Naive thymus-derived CD4-positive, alpha-beta T cell (primary cell): Measurements from ENCODE around the gene PTPRM. TPM values are rescaled to one million over a fixed set of nuclear protein-coding genes. Genes with fewer than 3 reads are reported as not detected.

Experiments used
- ATAC-seq: fragments of 150-1000 bp; cut with Tn5 transposase; 2 replicates; pipeline ENCODE4 v1.10.0; 2021; ENCODE audit warnings: mild to moderate bottlenecking, moderate library complexity
- CTCF ChIA-PET: fragments of 350-600 bp; sonication (Branson Sonifier 250); formaldehyde crosslinking; loops from one replicate; lab custom pipeline; 2021; ENCODE audit warnings: antibody characterized with exemption; lab: Charles Lee
- POLR2A ChIA-PET: fragments of 350-600 bp; sonication (Branson Sonifier 250); formaldehyde crosslinking; loops from one replicate; lab custom pipeline; 2021; ENCODE audit warnings: antibody characterized with exemption, inconsistent platforms; lab: Charles Lee
- DNase-seq, 9 donors: peaks; one replicate each; pipeline versions ENCODE4 v3.0.0 to v3.0.0-alpha.2; 2020 to 2022; ENCODE audit warnings: mixed read lengths in 1 of 9
- H3K27ac ChIP-seq: one replicate; pipeline ENCODE4 v1.7.0; 2013; ENCODE audit warnings: mild to moderate bottlenecking, low read depth, low read length, moderate library complexity
- H3K27me3 ChIP-seq, 2 donors: one replicate each; pipeline ENCODE4 v1.7.0; 2013; ENCODE audit warnings: low read length in 2 of 2, mild to moderate bottlenecking in 2 of 2, moderate library complexity in 2 of 2; ENCODE audit not compliant: control insufficient read depth in 2 of 2, insufficient read depth in 2 of 2
- H3K36me3 ChIP-seq, 3 experiments: 1 replicate in 2 of 3; 2 replicates in 1 of 3; pipeline ENCODE4 v1.7.0; 2013; ENCODE audit warnings: low read length in 3 of 3, mild to moderate bottlenecking in 3 of 3, moderate library complexity in 1 of 3; ENCODE audit not compliant: insufficient read depth in 3 of 3, control insufficient read depth in 2 of 3
- H3K4me1 ChIP-seq, 2 donors: one replicate each; pipeline ENCODE4 v1.7.0; 2013; ENCODE audit warnings: low read length in 2 of 2, mild to moderate bottlenecking in 2 of 2, moderate library complexity in 1 of 2; ENCODE audit not compliant: control insufficient read depth in 2 of 2, insufficient read depth in 2 of 2
- H3K4me3 ChIP-seq: 2 replicates; pipeline ENCODE4 v1.7.0; 2013; ENCODE audit warnings: mild to moderate bottlenecking, low read length
- H3K9me3 ChIP-seq, 3 experiments: 1 replicate in 2 of 3; 2 replicates in 1 of 3; pipeline ENCODE4 v1.7.0; 2013; ENCODE audit warnings: low read length in 3 of 3; ENCODE audit not compliant: control insufficient read depth in 2 of 3
- H3K27ac Mint-ChIP-seq, 9 donors: one replicate each; pipeline ENCODE4 v1.8.0; 2020 to 2022; ENCODE audit warnings: mixed read lengths in 9 of 9, mild to moderate bottlenecking in 8 of 9, moderate library complexity in 5 of 9, inconsistent platforms in 2 of 9
- H3K27me3 Mint-ChIP-seq, 5 donors: one replicate each; pipeline ENCODE4 v1.8.0; 2021 to 2022; ENCODE audit warnings: mixed read lengths in 5 of 5, mild to moderate bottlenecking in 1 of 5
- H3K36me3 Mint-ChIP-seq, 5 donors: one replicate each; pipeline ENCODE4 v1.8.0; 2020 to 2022; ENCODE audit warnings: mixed read lengths in 5 of 5, mild to moderate bottlenecking in 3 of 5, inconsistent platforms in 1 of 5
- H3K4me1 Mint-ChIP-seq, 7 donors: one replicate each; pipeline ENCODE4 v1.8.0; 2020 to 2022; ENCODE audit warnings: mixed read lengths in 7 of 7, mild to moderate bottlenecking in 3 of 7, inconsistent platforms in 1 of 7
- H3K4me3 Mint-ChIP-seq, 10 donors: one replicate each; pipeline ENCODE4 v1.8.0; 2020 to 2022; ENCODE audit warnings: mild to moderate bottlenecking in 10 of 10, mixed read lengths in 10 of 10, moderate library complexity in 6 of 10, inconsistent platforms in 2 of 10
- H3K9me3 Mint-ChIP-seq, 11 donors: one replicate each; pipeline ENCODE4 v1.8.0; 2020 to 2022; ENCODE audit warnings: mixed read lengths in 11 of 11, mild to moderate bottlenecking in 4 of 11, inconsistent platforms in 1 of 11, moderate library complexity in 1 of 11
- intact Hi-C, 2 donors: fragments of 100-400 bp; cut with micrococcal nuclease; formaldehyde crosslinking; loops; one replicate each; pipeline ENCODE4 v1.15.1; 2023
- polyA plus RNA-seq, 2 donors: library from polyadenylated mRNA; unstranded; fragments of 300-500 nt; fragmentation: Illumina TruSeq; gene quantifications; one replicate each; pipeline ENCODE4 v1.2.3, GENCODE V29; 2021
- total RNA-seq, 6 experiments: library from RNA in 5 of 6; stranded (reverse) in 5 of 6; gene quantifications; 1 replicate in 5 of 6; 2 replicates in 1 of 6; pipeline ENCODE4 v1.2.3 and lab custom pipeline; 2021 to 2026

The PTPRM gene
- total and polyA plus RNA-seq, 7 experiments from 2014 or later, result 3.8 to 21.2 (median 8.4) TPM

GRCh38 chr18:7840411-7840810 lies 273.3 kb downstream of the PTPRM start:
- CTCF ChIA-PET, result no interaction called here
- H3K4me1 ChIP-seq, result no peaks in the 10 kb centered on the region

GRCh38 chr18:7844017-7844416 lies 276.9 kb downstream of the PTPRM start:
- H3K27ac ChIP-seq, result no peak overlapping the region
- Mint-ChIP-seq H3K4me3 (no peak overlapping the region), H3K4me1 (peaks cover 0 to 9% (median 4%) of the 10 kb centered on the region in 7 donors), H3K9me3 (peaks cover 6 to 24% (median 14%) of the 10 kb centered on the region in 11 donors), H3K27me3 (peaks cover 0 to 7% (median 3%) of the 10 kb centered on the region in 5 donors), H3K27ac (no peak overlapping the region), H3K36me3 (peaks cover 0 to 7% (median 0%) of the 10 kb centered on the region in 5 donors)
- ChIA-PET CTCF (no interaction called here), POLR2A (no interaction called here)
- ATAC-seq, result no peak
- no peaks in the 10 kb centered on the region for H3K36me3 ChIP-seq
- H3K4me1 ChIP-seq, result no peaks in the 10 kb centered on the region
- intact Hi-C loops, result no loop called here
- H3K4me3 ChIP-seq, result no peak overlapping the region
- no peak for DNase-seq
- H3K27me3 ChIP-seq, result no peaks in the 10 kb centered on the region
- H3K9me3 ChIP-seq, result peaks cover 0 to 3% (median 0%) of the 10 kb centered on the region in 3 experiments

More at GRCh38 chr18:7840411-7840810, 273.3 kb downstream of the PTPRM start:
- Histone ChIP-seq H3K4me3 (no peak overlapping the region), H3K27me3 (no peaks in the 10 kb centered on the region), H3K9me3 (peaks cover 0 to 3% (median 0%) of the 10 kb centered on the region in 3 experiments), H3K36me3 (no peaks in the 10 kb centered on the region), H3K27ac (no peak overlapping the region)
- Mint-ChIP-seq H3K9me3 (peaks cover 9 to 29% (median 17%) of the 10 kb centered on the region in 11 donors), H3K27me3 (peaks cover 0 to 4% (median 0%) of the 10 kb centered on the region in 5 donors), H3K4me1 (peaks cover 0 to 9% (median 4%) of the 10 kb centered on the region in 7 donors), H3K4me3 (no peak overlapping the region), H3K27ac (no peak overlapping the region), H3K36me3 (peaks cover 0 to 10% (median 0%) of the 10 kb centered on the region in 5 donors)
- intact Hi-C loops, result no loop called here
- no peak for DNase-seq
- no peak for ATAC-seq
- POLR2A ChIA-PET, result no interaction called here

DNA sequence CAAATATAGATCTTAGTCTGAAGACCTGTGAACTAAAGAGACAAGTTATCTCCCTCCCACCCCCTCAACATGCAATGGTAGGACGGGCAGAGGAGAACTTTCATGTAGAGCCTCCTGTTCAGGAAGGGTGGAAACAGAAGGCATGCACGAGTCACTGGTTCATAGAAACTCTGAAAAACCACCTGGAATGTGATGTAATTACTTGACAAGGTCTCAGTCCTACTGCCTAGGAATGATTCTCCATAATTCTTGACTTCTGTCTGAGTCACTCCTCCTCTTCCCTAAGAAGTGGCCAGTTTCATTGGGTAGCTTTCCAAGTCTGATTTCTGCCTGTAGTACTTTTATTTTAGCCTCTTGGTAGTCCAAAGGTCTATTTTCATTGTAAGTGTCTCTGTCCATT lies 277.3 kb downstream of the PTPRM start:
- Histone ChIP-seq H3K36me3 (no peaks in the 10 kb centered on the region), H3K27me3 (no peaks in the 10 kb centered on the region), H3K4me1 (no peaks in the 10 kb centered on the region), H3K27ac (no peak overlapping the region), H3K4me3 (no peak overlapping the region), H3K9me3 (peaks cover 0 to 3% (median 0%) of the 10 kb centered on the region in 3 experiments)
- ATAC-seq (no peak), DNase-seq (no peak)
- H3K9me3 Mint-ChIP-seq, result peaks cover 6 to 24% (median 14%) of the 10 kb centered on the region in 11 donors
- peaks cover 0 to 9% (median 4%) of the 10 kb centered on the region in 7 donors for H3K4me1 Mint-ChIP-seq
- POLR2A ChIA-PET, result no interaction called here
- no peak overlapping the region for H3K4me3 Mint-ChIP-seq
- CTCF ChIA-PET, result no interaction called here
- peaks cover 0 to 7% (median 0%) of the 10 kb centered on the region in 5 donors for H3K36me3 Mint-ChIP-seq
- H3K27ac Mint-ChIP-seq, result no peak overlapping the region
- H3K27me3 Mint-ChIP-seq, result peaks cover 0 to 7% (median 3%) of the 10 kb centered on the region in 5 donors
- intact Hi-C loops, result no loop called here

DNA sequence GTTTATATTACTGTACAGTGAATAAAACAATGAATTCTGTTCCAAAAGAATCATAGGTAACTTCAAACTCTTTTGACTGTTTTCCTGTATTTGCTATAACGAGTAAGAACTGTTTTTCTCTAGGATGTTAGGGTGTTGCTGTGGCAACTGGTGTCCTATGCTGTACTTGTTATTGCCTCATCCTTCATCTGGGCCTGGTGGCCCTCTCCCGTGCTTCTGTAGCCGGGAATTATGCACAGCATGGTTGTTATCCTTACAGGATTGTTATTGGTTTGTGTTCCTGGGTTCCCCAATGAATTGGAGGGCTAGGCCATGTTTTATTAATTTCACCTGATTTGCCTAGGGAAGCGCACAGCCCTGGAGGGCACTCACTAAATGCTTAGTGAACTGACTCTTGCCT lies 279.2 kb downstream of the PTPRM start:
- Histone ChIP-seq H3K27ac (no peak overlapping the region), H3K27me3 (no peaks in the 10 kb centered on the region), H3K36me3 (no peaks in the 10 kb centered on the region), H3K4me3 (no peak overlapping the region), H3K4me1 (no peaks in the 10 kb centered on the region), H3K9me3 (peaks cover 0 to 3% (median 0%) of the 10 kb centered on the region in 3 experiments)
- DNase-seq, result no peak
- CTCF ChIA-PET, result no interaction called here
- Mint-ChIP-seq H3K4me3 (no peak overlapping the region), H3K36me3 (peaks cover 0 to 7% (median 0%) of the 10 kb centered on the region in 5 donors), H3K4me1 (no peaks in the 10 kb centered on the region), H3K27ac (no peak overlapping the region), H3K27me3 (peaks cover 0 to 8% (median 3%) of the 10 kb centered on the region in 5 donors), H3K9me3 (peaks cover 6 to 30% (median 17%) of the 10 kb centered on the region in 11 donors)
- POLR2A ChIA-PET, result no interaction called here
- ATAC-seq, result no peak
- intact Hi-C loops, result no loop called here

- peaks cover 6 to 40% (median 18%) of the 10 kb centered on the region in 11 donors for H3K9me3 Mint-ChIP-seq
- H3K4me3 Mint-ChIP-seq, result no peak overlapping the region
- ATAC-seq (no peak), DNase-seq (no peak)
- no peak overlapping the region for H3K4me3 ChIP-seq
- H3K4me1 Mint-ChIP-seq, result no peaks in the 10 kb centered on the region
- no peaks in the 10 kb centered on the region for H3K4me1 ChIP-seq
- H3K36me3 Mint-ChIP-seq, result peaks cover 0 to 7% (median 0%) of the 10 kb centered on the region in 5 donors
- intact Hi-C loops, result no loop called here
- CTCF ChIA-PET, result no interaction called here
- H3K27ac Mint-ChIP-seq, result no peak overlapping the region
- no peak overlapping the region for H3K27ac ChIP-seq
- no peaks in the 10 kb centered on the region for H3K36me3 ChIP-seq
- POLR2A ChIA-PET, result no interaction called here
- peaks cover 0 to 3% (median 0%) of the 10 kb centered on the region in 3 experiments for H3K9me3 ChIP-seq
- no peaks in the 10 kb centered on the region for H3K27me3 ChIP-seq
- H3K27me3 Mint-ChIP-seq, result peaks cover 0 to 8% (median 3%) of the 10 kb centered on the region in 5 donors
Observed at GRCh38 chr18:7847357-7848053, 280.4 kb downstream of the PTPRM start.

- H3K27ac ChIP-seq, result no peak overlapping the region
- no peak overlapping the region for H3K4me3 ChIP-seq
- H3K4me1 Mint-ChIP-seq, result no peaks in the 10 kb centered on the region
- H3K4me1 ChIP-seq, result no peaks in the 10 kb centered on the region
- DNase-seq (no peak), ATAC-seq (no peak)
- ChIA-PET POLR2A (no interaction called here), CTCF (no interaction called here)
- H3K36me3 Mint-ChIP-seq, result peaks cover 0 to 7% (median 0%) of the 10 kb centered on the region in 5 donors
- H3K4me3 Mint-ChIP-seq, result no peak overlapping the region
- peaks cover 0 to 8% (median 3%) of the 10 kb centered on the region in 5 donors for H3K27me3 Mint-ChIP-seq
- intact Hi-C loops, result no loop called here
- H3K27ac Mint-ChIP-seq, result no peak overlapping the region
- H3K9me3 ChIP-seq, result peaks cover 0 to 3% (median 0%) of the 10 kb centered on the region in 3 experiments
- H3K36me3 ChIP-seq, result no peaks in the 10 kb centered on the region
- no peaks in the 10 kb centered on the region for H3K27me3 ChIP-seq
- peaks cover 6 to 40% (median 18%) of the 10 kb centered on the region in 11 donors for H3K9me3 Mint-ChIP-seq
Observed at GRCh38 chr18:7848054-7848412, 280.9 kb downstream of the PTPRM start.
